Esophagus mucosa (tissue), 1 donor: Measurements from ENCODE around the gene PPM1B. TPM values are rescaled to one million over a fixed set of nuclear protein-coding genes. Genes with fewer than 3 reads are reported as not detected.

Experiments
- ATAC-seq: fragments of 200-7000 bp; cut with Tn5 transposase; one replicate; pipeline ENCODE4 v1.9.1; 2020
- total RNA-seq: library from RNA; stranded (reverse); gene quantifications from one replicate; pipeline ENCODE4 v1.2.4, GENCODE V29; 2023
- donor health status: DM: yes; HTN: yes; CAD: no.

The PPM1B gene
- total RNA-seq, 1 donor from 2014 or later: 20.0 TPM

- no peak for ATAC-seq
Measured at GRCh38 chr2:44267269-44267795, 98.7 kb downstream of the PPM1B start.

- no peak for ATAC-seq
Measured at GRCh38 chr2:44267796-44268648, 99.3 kb downstream of the PPM1B start.

- ATAC-seq: no peak
Measured at GRCh38 chr2:44269831-44270230, 101.2 kb downstream of the PPM1B start.

GRCh38 chr2:44271296-44271695 lies 102.6 kb downstream of the PPM1B start:
- no peak for ATAC-seq

- ATAC-seq: no peak
Measured at GRCh38 chr2:44273076-44273475, 104.4 kb downstream of the PPM1B start.

GRCh38 chr2:44273596-44273995 lies 104.9 kb downstream of the PPM1B start:
- ATAC-seq: no peak

- no peak for ATAC-seq
Measured at GRCh38 chr2:44275927-44276303, 107.2 kb downstream of the PPM1B start.

GRCh38 chr2:44277541-44277940 lies 108.9 kb downstream of the PPM1B start:
- ATAC-seq: no peak

GRCh38 chr2:44280869-44281268 lies 112.2 kb downstream of the PPM1B start:
- no peak for ATAC-seq

Other genes starting within 250 kb of the PPM1B start
- 59.9 TPM for gene LRPPRC, start 172.9 kb upstream of the PPM1B start, total RNA-seq
- not detected for gene SLC3A1, start 106.6 kb downstream of the PPM1B start, total RNA-seq
- gene PREPL, start 192.6 kb downstream of the PPM1B start, total RNA-seq: 15.7 TPM
- 8.4 TPM for gene CAMKMT, start 193.1 kb downstream of the PPM1B start, total RNA-seq